NCI-H524 treated with DMSO at 0.1 percent for 48 hours (cell line): ENCODE results near the gene SCN10A.

ENCODE experiments used
- DNase-seq: peaks from one replicate; lab custom pipeline; 2025; lab: John Stamatoyannopoulos, UW

The SCN10A gene

DNA sequence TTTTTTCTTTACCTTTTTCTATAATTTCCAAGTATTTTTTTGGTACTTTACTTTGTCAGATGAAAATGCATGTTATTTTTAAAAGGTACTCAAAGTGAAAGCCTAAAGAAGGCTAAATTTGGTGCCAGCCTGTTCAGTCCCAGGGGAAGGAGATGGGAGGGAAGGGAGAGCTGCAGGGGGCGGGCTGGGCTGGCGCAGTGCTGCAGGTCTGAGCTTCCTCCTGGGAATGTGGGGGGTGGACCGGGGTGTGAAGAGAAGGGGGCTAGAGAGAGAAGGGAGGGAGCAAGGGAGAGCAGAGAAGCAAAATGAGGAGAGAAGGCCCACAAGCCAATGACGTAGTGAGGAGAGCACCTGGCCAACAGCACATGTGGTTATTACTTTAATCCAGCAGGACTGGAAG is 95.6 kb downstream of the SCN10A start:
- no peak for DNase-seq

DNA sequence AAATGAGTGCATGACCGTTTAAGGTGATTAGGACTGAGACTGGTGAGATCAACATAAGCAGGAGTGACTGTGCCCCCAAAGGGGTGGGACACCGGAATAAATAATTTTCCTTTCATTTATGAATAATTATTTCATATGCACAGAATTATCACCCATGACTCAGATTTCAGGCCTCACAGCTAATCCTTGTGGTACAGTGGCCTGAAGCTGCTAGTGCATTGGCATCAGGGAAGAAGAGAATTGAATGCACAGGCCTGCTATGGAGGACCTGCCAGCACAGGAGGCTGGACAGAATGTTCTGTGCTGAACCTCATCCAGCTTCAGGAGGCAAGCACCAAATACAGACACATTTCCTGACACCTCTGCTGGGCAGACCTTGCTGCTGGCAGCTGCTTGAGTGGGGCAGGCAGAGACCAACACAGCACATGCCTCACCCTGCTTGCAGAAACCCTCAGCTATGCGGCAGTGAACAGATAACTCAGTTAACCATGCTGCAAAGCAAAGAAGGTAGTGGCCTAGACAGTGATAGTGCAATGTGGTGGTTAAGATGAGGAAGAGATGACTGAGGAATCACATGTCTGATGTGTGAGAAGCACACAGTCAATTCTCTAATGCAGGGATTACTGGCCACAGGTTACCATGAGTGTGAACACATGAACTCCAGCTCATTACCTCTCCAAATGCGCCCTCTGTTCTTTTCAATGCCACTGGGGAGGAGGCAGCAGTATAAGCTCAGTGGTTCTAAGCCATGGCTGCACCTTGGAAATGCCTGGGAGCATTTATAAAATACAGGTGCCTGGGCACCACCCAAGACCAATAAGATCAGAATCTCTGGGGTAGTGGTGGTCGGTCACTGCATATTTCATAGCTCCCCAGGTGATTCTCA is 98.4 kb downstream of the SCN10A start:
- no peak for DNase-seq

DNA sequence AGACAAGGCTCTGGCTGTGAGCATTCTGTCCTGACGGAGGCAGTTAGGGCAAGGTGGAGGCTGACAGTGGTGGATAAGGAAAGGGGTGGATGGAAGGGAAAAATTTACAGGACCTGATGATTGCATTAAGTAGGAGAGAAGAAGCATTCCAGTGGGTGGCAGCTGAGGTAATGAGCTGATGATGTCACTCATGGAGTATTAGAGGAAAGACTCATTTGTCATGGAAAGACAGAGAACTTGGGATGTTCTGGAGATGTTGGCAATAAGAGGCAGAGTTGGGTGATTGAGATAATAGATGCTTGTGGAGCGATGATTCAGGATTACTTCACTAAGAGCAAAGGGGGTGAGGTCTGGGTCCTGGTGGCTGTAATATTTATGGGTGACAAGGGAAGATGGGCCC is 102.9 kb downstream of the SCN10A start:
- DNase-seq, result no peak

DNA sequence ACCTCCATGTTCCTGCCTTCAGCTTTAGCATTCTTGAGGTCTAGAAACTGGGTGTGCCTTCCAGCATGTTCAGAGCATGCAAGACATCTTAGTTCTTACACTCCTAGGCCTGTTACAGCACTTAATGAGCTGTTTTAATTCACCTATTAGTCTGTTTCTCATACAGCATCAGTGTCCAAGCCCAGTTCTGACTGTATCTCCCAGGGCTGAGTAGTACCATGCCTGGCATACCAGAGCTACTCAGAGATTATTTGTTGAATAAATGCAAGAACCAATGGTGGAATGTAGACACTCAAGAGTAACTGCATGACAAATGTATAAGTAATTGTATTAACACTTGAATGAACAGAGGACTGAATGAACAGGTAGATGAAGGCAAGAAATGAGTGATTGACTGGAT is 104.7 kb downstream of the SCN10A start:
- no peak for DNase-seq

DNA sequence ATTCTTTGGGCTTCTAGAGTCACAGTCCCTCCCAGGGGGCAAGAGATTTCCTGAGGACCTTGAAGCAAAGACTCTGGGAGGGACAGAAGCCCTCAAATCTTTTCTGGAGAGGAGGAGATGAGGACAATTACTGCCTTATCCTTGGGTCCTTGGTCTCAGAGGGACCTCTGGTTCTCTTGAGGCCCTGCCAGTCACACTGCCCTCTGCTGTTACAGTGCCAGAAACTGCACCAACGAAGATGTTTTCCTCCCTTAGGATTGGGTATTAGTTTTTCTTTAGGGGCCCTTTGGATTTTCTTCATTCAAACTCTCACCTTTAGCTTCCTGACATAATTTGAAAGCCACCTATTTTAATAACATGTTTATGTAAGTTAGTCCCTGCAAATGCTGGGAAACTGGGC is 108.3 kb downstream of the SCN10A start:
- no peak for DNase-seq

DNA sequence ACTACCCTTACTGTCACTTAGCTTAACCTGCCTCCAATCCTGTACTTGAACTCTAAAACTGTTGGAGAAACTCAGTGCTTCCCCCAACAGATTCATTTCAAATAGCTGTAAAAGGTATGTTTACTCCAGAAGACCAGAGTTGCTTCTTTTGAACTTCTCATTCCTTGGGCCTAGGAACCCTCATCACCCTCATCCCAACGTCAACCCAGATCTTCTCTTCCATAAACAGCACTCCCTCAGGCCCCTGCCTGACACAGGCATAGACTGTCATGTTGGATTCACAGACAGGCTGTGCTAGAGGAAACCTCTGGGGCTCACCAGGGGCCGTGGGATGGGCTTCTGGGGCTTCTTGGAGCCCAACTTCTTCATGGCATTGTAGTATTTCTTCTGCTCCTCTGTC is 109.1 kb downstream of the SCN10A start:
- DNase-seq, result no peak

DNA sequence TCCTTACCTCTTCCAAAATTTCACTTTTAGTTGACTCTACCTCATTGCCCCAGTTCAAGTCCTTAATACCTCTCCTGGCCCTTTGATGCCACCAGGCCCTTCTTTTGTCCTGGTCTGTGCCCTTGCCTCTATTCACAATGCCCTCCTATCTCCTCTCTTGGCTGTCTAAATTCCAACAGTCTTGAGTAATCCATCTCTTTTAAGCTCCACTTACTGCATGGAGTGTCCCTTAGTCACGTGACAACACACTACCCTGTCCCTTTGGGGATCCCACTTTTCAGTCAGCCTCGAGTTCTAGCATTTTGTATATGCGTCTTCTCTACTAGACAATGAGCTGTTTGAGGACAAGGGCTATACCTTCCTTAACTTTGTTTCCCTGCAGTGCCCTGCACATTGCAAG is 113.8 kb downstream of the SCN10A start:
- no peak for DNase-seq

DNA sequence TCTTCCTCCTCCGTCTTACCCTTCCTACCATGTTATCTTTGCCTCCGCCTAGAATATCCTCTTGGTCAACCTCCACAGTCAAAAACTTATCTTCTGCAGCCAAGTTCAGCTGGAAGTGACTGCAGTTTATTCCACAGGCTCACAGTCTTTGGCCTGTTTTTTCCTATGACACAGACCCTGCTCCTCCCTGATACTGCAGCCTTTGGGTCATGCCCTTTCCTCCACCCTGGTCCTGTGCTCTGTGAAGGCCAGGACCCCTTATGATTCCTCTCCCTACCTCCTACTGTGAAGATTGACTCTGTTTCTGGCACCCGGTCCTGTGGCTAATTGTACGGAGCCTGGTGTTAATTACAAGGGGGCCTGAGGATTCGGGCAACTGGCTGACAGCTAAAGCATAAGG is 117.3 kb downstream of the SCN10A start:
- DNase-seq, result no peak

DNA sequence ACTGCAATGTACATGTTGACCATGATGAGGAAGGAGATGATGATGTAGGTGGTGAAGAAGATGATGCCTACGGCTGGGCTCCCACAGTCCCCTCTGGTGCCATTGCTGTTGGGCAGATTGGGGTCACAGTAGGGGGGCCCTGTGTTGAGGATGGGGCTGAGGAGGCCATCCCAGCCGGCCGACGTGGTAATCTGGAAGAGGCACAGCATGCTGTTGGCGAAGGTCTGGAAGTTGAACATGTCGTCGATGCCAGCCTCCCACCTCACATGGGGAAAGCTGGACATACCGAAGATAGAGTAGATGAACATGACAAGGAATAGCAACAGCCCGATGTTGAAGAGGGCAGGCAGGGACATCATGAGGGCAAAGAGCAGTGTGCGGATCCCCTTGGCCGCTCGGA is 118.0 kb downstream of the SCN10A start:
- no peak for DNase-seq

DNA sequence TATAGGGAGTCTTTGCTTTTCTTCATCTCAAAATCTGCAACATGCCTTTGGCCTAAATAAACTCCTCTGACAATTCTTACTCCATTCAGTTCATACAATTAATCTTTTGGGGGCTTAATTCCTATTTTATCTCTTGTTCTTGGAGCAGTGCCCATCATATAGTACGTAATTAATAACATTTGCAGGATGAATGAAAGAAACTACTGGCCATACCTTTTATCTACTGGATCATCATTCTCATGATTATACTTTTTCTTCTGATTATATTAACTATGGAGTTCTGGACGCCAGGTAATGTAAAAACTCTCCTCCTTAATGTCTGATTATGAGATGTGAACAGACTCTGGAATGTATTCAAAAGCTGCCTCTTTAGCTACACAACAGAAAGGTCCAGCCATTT is 120.0 kb downstream of the SCN10A start:
- DNase-seq, result no peak

DNA sequence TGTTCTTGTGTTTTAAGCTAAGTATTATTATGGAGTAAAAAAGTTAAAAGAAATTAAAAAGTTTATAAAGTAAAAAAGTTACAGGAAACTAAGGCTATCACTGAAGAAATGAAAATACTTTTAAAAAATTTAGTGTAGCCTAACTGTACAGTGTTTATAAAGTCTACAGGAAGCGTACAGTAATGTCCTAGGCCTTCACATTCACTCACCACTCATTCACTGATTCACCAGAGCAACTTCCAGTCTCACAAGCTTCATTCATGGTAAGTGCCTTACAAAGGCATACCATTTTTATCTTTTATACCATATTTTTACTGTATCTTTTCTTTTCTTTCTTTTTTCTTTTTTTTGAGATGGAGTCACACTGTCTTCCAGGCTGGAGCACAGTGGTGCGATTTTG is 125.8 kb downstream of the SCN10A start:
- DNase-seq, result no peak

DNA sequence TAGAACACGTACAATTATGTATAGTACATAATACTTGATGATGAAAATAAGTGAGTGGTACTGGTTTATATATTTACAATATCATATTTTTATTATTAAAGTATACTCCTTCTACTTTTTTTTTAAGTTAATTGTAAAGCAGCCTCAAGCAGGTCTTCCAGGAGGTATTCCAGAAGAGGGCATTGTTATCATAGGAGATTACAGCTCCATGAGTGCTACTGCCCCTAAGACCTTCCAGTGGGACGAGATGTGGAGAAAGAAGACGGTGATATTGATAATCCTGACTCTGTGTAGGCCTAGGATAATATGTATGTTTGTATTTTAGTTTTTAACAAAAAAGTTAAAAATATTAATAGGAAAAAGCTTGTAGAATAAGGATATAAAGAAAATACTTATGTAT is 126.2 kb downstream of the SCN10A start:
- no peak for DNase-seq

DNA sequence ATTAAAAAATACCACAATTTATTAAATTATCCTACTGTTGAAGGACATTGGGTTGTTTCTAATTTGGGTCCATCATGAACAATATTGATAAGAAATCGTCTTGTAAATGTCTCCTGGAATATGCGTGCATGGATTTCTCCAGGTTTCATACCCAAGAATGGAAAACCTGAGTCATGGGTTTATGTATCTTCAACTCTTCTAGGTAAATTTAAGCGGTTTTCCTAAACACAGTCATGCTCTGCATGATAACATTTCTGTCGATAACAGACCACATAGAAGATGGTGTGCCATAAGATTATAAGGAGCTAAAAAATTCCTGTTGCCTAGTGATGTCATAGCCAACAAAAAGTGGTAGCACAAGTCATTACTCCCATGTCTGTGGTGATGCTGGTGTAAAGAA is 126.7 kb downstream of the SCN10A start:
- no peak for DNase-seq

DNA sequence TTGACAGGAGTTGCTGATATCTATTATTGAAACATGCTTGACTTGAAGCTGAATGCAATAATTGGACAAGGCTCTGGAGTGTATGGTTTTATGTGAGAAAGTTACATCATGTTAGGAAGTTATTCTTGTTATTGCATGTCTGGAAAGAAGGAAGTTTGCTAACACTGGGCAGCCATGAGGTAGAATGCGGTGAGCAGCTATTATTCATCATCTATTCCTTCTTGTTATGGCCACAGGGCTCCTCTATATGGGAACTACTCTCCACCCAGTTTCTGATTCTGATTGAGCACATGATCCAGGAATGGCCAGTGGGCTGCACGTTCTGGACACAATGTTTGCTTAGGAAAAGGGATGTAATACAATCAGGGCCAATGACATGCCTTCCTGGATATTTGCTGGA is 128.7 kb downstream of the SCN10A start:
- no peak for DNase-seq

DNA sequence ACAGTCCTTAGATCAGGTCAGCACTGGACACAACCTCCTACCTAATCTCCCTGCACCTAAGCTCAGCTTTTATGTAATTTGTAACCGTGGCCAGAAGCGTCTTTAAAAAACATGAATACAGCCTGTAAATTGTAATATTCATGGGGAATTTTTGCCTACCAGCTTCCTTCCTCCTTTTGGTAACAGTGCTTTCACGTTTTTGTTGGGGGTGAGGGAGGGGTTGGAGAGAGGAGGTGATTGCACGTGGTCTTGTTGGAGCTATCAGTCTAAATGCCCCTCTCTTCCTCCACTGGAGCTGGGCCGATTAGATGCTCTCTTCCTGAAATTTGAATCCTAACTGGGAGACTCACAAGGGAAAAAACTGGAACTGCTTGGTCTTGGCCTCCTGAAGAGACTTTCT is 131.5 kb downstream of the SCN10A start:
- no peak for DNase-seq

DNA sequence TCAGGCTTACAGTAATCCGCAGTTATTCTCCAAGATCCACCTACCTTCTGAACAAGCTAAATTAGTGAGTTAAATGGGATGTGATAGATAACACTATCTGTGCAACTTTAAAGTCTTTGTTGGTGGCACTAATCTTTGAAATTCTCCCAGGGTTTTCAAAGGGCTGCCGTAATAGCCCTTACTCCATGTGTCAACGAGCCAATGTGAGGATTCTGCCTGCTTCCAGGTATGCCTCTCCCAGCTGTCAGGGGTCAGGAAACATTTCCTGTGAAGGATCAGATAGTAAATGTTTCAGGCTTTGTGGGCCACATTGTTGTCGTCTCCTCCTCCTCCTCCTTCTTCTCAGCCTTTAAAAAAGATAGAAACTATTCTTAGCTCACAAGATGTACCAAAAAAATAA is 146.3 kb downstream of the SCN10A start:
- no peak for DNase-seq

DNA sequence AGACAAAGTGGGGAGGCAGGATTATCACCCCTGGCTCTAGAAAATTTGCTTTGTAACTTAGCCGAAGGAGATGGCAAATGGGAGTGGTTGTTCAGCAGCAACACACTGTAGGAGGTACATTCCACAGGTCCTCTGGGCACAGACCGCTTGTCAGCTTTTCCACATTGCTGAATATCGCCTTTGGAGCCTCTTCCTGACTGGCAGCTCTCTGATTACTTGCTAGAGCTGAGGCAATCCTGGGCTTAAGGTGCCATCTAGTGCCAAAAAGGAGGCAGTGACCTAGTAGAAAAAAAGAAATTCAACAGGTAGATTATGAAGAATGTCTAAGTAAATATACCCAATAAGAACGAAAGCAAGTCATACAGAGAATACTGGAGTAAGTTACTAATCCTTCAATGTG is 153.5 kb downstream of the SCN10A start:
- DNase-seq, result peak; percentile 19

DNA sequence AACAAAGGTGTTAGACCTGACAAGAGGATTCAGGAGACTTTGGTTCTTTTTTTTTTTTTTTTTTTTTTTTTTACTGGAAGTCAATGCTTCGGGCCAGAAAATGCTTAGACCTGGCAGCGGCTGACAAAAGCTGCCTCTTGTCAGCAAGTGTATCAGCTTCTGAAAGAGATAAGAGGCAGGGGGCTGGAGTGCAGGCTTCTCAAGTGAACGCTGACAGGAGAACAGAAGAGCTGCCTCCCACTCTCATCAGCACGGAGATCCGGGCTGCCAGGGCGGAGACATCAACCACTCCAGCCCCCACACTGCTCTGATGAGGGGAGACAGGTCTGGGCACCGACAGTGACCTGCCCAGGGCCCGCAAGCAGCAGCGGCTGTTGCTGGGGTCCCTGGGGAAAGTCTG is 157.2 kb downstream of the SCN10A start:
- no peak for DNase-seq

DNA sequence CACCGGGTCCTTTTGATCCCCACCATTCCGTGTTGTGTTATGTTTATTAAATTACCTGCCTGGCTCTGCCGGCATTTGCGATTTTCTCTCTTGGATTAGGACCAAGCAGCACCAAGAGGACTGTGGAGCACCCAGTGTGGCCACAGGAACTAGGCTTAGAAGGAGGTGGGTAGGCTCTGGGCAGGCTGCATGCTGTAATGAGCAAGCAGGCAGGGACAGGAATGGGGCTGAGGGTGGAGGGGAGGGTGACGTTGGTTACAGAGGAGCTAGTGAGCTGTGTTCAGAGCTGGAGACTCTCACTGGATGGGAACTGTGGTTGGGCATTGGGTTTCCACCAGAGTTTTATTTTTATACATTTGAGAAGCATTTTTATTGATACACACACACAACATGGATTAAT is 158.6 kb downstream of the SCN10A start:
- no peak for DNase-seq

DNA sequence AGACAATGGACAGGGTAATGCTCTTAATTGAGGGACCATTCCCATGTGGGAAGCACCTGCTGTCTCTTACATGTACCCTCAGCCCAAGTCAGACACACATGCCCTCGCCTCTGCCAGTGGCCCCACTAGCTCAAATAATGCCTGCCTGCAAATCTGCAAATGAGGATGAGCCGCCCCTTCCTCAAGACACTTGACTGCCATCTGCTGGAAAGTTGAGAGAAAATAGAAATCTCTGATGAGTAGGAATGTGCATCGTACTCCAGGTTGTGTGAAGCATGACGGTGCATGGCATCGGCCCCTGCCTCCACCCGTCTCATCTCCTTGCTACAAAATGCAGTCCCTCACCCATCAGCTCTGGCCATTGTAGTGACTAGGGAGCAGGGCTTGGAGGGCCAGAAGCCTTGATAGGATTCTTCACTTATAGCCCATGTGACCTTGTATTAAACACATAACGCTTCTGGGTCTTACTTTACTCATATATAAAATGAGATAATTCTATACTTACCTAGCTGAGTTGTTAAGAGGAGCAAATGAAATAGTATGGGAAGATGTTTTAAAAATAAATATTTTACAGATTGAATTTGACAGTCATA is 160.2 kb downstream of the SCN10A start:
- no peak for DNase-seq

DNA sequence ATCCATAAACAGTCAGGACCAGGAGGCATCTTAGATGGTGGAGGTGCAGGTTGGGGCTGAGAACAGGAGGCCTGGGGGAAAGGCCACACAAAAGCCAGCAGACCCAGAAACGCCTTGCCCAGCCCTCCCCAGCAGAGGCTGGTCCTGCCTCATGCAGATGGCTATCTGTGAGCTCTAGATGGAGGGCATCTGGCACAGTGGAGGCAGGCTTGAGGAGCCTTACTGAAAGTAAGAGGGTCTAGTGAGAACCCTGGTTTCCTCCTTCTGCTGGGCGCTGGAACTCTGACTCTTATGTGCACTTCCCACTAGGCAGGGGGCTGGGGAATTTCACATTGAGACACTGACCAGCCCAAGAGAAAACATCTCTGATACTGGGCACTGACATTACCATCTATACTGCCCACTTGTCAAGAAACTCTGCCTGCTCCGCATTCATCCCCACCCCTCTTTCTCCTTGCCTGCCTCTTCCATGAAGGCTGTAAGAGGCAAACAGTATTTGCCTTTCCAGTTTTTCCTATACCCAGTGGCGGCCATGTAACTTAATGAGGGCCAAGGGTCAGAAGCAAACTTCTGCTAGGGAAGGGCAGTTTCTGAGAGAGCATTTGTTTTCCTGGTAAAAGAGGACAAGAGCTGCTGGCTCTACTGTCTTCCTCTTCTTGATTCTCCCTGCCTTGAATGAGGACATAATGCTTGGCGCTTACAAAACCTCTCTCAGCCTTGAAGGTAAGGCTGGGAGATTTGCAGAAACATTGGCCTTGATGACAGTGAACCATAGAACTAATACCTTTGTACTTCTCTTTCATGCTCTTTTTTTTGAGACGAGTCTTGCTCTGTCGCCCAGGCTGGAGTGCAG is 162.1 kb downstream of the SCN10A start:
- no peak for DNase-seq

DNA sequence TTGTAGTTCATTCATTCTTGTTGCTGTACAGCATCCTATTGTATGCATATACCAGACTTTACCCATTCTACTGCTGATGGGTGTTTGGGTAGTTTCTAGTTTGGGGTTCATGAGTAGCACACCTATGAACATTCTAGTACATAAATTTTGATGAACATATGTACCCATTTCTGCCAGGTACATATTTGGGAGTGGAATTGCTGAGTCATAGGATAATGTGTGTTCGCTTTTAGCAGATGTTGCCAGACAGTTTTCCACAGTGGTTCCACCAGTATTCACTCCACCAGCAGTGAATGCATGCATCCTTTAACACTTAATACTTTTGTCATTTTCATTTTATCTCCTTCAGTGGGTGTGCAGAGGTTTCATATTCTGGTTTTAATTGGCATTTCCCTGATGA is 163.1 kb downstream of the SCN10A start:
- DNase-seq, result no peak
